HL-60/S4 treated with retinoic acid at 250 ng/mL for 4 days and 3 days (cell line): ENCODE measurements around the gene MACF1.

Source experiments
- in situ Hi-C: fragments of 300-500 bp; cut with MboI; formaldehyde crosslinking; loops from 2 replicates; pipeline ENCODE4 v1.7.0; 2022; ENCODE audit warnings: low sequenced_read_pairs

Gene MACF1

GRCh38 chr1:39335216-39335615 is 130.7 kb downstream of the MACF1 start:
- in situ Hi-C loops = no loop called here

DNA sequence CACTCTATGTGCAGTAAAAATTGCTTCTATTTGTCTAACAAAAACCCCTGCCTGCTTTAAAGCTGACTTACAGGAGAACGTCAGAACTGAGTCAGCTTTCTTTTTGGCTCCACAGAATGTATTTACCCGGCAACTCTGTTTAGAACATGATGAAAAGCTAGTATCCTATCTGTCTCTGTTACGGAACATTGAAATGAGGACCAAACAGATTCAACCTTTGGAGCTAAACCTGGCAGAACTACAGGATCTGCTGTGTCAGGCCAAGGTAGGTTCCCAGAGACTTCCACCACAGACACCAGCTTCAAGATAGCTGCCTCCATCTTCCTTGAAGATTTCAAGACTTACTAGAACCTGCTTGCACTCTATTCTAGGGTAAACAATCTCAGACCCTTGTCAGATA is 132.6 kb downstream of the MACF1 start:
- in situ Hi-C loops = no loop called here

- in situ Hi-C loops = no loop called here
Measured at GRCh38 chr1:39342776-39343175, 138.3 kb downstream of the MACF1 start.

- in situ Hi-C loops = no loop called here
Measured at GRCh38 chr1:39344394-39345154, 140.1 kb downstream of the MACF1 start.

DNA sequence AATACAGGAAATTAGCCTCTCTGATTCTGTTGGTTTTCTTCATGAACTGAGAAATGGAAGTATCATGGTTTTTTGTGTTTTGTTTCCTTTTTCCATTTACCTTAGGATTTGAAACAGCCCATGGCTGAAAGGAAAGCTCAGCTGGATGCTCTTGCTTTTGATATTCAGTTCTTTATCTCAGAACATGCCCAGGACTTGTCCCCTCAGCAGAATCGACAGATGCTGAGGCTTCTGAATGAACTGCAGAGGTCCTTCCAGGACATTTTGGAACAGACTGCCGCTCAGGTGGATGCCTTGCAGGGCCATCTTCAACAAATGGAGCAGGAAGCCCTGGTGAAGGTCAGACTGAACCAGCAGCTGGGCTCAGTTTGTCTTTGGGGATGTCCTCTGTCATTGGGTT is 142.4 kb downstream of the MACF1 start:
- in situ Hi-C loops = no loop called here

DNA sequence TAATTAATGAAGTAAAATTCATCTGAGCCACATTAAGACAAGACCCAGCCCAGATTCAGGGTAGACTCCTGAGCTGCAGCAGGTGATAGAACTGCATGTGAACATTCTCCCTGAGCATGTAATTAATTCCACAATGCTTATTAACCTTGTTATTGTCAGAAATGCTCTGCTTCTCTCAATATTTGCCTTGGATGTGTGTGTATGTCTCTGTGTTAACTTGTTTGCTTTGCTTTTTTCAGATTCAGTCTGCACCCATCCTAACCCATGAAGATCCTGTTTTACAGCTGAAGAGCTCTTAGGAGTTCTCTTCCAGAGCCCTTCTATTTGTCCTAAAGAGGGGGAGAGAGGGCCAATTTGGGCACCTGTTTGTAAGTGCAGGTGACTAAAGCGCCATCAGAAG is 143.8 kb downstream of the MACF1 start:
- in situ Hi-C loops = no loop called here

DNA sequence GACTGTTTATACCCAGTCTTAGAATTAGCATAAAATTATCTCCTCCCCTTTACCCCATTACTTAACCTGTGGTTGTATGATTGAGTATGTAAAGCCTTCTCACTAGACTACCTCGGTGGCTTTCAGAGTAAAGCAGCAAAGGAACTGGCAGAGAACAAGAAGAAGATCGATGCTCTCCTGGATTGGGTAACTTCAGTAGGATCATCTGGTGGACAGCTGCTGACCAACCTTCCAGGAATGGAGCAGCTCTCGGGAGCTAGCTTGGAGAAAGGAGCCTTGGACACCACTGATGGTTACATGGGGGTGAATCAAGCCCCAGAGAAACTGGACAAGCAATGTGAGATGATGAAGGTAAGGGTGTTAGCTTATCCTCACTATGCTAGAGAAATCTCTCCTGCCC is 148.4 kb downstream of the MACF1 start:
- in situ Hi-C loops = no loop called here

- in situ Hi-C loops = no loop called here
Measured at GRCh38 chr1:39354572-39354971, 150.1 kb downstream of the MACF1 start.

- in situ Hi-C loops = no loop called here
Measured at GRCh38 chr1:39358491-39358890, 154.0 kb downstream of the MACF1 start.

DNA sequence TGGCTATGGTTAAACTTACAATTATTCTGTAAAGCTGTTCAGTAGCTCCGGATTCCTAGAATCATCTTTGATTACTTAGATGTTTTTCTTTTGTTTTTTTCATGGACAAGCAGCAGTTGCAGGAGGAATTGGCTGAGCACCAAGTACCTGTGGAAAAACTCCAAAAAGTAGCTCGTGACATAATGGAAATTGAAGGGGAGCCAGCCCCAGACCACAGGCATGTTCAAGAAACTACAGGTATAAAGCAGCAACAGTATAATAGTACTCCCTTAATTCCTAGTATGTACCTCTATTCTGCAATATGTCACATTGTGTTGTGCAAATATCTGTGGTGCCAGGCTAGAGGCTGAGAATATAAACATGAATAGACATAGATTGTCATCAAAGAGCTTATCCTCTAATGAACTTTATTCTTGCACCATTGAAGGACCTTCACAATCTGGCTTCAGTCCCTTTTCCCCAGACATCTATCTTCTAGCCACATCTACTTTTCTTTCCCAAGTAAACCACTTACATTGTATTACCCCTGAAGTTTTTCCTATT is 154.6 kb downstream of the MACF1 start:
- in situ Hi-C loops = no loop called here

GRCh38 chr1:39360731-39361130 is 156.2 kb downstream of the MACF1 start:
- in situ Hi-C loops = no loop called here

DNA sequence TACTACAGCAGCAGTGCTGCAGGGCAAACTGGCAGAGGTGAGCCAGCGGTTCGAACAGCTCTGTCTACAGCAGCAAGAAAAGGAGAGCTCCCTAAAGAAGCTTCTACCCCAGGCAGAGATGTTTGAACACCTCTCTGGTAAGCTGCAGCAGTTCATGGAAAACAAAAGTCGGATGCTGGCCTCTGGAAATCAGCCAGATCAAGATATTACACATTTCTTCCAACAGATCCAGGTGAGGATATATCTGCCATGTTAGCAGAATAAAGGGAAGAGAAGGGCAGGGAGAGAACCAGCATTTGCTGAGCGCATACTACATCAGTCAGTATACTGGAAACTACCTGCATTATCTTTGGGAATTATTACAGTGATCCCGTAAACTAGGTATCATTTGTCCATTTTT is 157.0 kb downstream of the MACF1 start:
- in situ Hi-C loops = no loop called here

DNA sequence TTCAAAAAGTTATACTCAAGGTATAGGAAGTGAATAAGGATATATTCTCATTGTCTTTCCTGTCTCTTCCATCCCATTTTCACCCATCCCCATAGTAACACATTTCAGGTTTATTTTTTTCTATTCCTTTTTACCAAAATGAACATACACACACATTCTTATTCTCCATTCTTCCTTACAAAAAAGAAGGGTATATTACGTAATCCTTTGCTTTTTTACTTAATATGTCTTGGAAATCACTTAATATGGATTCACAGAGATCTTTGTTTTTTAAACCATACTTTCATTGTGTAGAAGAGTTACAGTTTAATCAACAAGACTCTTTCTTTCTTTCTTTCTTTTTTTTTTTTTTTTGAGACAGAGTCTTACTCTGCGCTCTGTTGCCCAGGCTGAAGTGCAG is 158.8 kb downstream of the MACF1 start:
- in situ Hi-C loops = no loop called here

GRCh38 chr1:39368045-39368444 is 163.6 kb downstream of the MACF1 start:
- in situ Hi-C loops = no loop called here

- in situ Hi-C loops = no loop called here
Measured at GRCh38 chr1:39369565-39369964, 165.1 kb downstream of the MACF1 start.

DNA sequence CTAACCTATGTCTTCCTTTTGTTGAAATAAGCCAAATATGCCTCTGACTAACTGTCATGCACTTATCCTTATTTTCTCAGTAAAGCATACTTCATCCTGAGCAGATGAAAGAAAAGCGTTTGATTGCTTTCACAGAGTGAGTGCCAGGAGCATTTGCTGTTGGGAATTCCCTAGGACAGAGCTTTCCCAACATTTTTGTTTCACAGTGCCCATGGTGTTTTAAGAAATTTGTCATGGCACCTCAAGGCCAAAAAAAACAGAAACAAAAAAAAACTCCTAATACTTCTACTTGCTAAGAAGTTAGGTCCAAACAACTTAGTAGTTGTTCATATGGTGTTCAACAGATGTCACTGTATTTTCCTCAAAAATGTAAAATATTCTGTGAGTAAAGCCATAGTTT is 166.1 kb downstream of the MACF1 start:
- in situ Hi-C loops = no loop called here

- in situ Hi-C loops = no loop called here
Measured at GRCh38 chr1:39372105-39372504, 167.6 kb downstream of the MACF1 start.

GRCh38 chr1:39376656-39377055 is 172.2 kb downstream of the MACF1 start:
- in situ Hi-C loops = no loop called here

DNA sequence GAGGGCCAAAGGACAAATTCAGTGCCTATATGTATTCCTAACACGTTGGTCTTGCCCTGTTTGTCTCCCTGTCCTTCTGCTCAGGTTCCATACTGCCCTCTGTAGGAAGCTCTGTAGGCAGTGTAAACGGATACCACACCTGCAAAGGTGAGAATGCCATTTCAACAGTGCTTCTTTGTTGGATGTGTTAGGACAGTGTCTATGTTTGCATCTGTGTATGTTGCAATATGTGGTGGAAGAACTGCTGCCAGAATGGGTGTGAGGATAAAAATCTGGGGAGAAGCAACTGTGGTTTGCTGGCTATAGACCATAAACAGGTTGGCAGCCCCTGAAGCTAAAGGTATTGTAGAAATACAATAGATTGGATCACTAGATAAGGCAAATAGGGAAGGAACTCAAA is 173.9 kb downstream of the MACF1 start:
- in situ Hi-C loops = no loop called here

- in situ Hi-C loops = no loop called here
Measured at GRCh38 chr1:39379187-39379586, 174.7 kb downstream of the MACF1 start.

- in situ Hi-C loops = no loop called here
Measured at GRCh38 chr1:39380036-39380435, 175.5 kb downstream of the MACF1 start.

DNA sequence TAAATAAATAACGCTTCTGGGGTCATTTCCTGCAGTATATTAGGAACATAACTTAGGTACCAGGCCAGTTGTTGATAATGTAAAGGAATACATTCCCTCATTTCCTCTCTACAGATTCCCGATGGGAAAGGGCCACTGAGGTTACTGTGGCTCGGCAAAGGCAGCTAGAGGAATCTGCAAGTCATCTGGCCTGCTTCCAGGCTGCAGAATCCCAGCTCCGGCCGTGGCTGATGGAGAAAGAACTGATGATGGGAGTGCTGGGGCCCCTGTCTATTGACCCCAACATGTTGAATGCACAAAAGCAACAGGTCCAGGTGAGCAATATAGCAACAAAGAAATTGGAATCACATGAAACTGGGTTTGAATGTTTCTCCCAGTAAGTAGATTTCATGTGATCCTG is 177.3 kb downstream of the MACF1 start:
- in situ Hi-C loops = no loop called here

GRCh38 chr1:39384305-39384704 is 179.8 kb downstream of the MACF1 start:
- in situ Hi-C loops = no loop called here
